GM19463 (cell line): ENCODE data around the gene ZCCHC8.
A peak's percentile ranks its signal among the peaks of the same experiment; 100 is the strongest.
"Not testable (repeated sequence)": the region's sequence is repeated elsewhere in the genome, so short reads cannot be mapped to it uniquely, and the experiment has no call there.

Experiments used
- ATAC-seq: cut with Tn5 transposase; IDR thresholded peaks from one replicate; pipeline ENCODE4 v1.9.1; 2021; ENCODE audit warnings: mild to moderate bottlenecking, moderate library complexity; ENCODE audit not compliant: unreplicated experiment

The ZCCHC8 gene

DNA sequence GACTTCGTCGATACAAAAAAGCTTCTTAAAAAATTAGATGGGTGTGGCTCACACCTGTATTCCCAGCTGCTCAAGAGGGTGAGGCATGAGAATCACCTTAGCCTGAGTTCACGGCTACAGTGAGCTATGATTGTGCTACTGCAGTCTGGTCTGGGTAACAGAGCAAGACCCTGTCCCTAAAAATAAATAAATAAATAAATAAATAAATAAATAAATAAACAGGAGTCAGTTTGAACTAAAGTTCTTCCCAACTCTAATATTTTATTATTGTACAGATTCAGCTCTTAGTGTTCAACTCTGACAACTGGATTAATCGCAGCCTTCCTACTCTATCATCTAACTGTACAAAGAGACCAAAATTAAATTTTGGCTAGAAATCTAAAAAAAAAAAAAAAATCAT lies 65.5 kb downstream of the ZCCHC8 start:
- ATAC-seq, result no peak

DNA sequence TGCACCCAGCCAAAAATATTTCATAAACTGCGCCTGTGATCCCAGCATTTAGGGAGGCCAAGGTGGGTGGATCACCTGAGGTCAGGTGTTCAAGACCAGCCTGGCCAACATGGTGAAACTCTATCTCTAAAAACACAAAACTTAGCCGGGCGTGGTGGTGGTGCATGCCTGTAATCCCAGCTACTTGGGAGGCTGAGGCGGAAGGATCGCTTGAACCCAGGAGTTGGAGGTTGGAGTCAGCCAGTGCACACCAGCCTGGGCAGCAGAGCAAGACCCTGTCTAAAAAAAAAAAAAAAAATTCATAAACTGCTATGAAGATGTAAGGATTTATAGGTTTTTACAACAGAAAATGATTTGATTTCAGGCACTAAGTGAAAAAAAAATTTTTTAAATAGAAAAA lies 71.7 kb downstream of the ZCCHC8 start:
- not testable (repeated sequence) for ATAC-seq

DNA sequence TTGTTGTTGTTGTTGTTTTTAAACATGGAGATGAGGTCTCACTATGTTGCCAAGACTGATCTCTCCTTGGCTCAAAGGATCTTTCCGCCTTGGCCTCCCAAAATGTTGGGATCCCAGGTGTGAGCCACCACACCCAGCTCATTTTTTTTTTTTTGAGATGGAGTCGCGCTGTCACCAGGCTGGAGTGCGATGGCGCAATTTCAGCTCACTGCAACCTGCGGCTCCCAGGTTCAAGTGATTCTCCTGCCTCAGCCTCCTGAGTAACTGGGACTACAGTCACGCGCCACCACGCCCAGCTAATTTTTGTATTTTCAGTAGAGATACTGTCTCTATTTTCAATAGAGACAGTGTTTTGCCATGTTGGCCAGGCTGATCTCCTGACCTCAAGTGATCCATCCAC lies 73.3 kb downstream of the ZCCHC8 start:
- no peak for ATAC-seq

DNA sequence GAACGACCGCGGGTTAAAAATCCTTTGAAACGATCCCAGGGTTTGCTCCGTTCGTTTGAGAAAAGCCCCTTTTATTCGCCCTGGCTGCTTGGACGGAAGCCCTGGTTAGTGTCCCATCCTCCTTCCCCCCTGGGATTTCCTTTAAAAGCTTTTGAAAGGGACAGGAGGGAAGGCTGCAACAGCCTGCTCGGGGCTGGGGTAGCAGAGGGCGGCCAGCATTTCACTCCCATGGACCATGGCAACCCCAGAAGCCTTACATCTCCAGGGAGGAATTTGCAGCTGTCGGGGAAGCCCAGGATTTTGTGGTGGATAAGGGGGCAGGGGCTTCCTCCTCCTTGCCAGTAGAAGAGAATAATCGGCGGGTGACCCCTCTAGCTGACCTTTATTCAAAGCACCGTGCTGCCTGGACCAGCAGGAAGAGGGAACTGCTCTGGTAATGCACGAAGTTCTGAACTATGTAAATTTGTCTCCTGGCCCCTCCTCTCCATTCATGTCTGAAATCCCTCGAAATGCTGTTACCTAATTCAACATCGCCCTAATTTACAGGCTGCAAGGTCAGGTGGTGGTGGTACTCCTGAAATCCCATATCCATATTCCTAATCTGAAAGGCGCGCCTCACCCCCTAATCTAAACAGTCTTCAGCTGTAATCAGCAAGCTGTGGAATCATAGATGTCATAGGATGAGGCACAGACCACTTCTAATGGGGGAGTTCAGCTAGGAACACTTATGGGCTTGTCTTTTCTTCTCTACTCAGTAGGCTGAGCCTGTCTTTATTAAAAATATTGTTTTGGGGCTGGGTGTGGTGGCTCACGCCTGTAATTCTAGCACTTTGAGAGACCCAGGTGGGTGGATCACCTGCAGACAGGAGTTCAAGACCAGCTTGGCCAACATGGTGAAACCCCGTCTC lies 77.2 kb downstream of the ZCCHC8 start:
- ATAC-seq, result no peak

DNA sequence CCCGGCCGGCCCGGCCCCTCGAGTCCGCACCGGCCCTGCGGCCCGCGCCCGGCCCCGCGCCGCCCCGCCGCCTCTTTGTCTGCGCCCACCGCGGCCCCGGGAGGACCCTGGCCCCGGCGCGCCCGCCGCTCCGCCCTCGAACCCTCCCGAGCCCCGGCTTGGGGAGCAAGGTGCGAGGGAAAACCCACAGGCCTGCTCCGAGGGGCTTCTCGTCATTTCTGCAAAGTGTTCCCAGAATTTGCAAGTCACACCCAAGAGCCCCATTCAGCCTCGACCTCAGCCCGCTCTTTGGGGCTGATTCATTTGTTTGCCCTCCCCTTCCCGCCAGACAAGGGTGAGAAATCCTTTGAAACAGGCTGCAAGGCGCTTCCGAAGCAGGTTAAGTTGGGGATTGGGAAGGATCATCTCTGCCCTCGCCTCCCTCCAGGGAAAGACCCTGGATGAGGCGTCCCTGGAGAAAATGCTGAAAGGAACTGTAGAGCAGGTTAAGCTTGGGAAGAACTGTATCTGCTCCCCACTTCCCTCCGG lies 77.9 kb downstream of the ZCCHC8 start:
- ATAC-seq, result no peak

DNA sequence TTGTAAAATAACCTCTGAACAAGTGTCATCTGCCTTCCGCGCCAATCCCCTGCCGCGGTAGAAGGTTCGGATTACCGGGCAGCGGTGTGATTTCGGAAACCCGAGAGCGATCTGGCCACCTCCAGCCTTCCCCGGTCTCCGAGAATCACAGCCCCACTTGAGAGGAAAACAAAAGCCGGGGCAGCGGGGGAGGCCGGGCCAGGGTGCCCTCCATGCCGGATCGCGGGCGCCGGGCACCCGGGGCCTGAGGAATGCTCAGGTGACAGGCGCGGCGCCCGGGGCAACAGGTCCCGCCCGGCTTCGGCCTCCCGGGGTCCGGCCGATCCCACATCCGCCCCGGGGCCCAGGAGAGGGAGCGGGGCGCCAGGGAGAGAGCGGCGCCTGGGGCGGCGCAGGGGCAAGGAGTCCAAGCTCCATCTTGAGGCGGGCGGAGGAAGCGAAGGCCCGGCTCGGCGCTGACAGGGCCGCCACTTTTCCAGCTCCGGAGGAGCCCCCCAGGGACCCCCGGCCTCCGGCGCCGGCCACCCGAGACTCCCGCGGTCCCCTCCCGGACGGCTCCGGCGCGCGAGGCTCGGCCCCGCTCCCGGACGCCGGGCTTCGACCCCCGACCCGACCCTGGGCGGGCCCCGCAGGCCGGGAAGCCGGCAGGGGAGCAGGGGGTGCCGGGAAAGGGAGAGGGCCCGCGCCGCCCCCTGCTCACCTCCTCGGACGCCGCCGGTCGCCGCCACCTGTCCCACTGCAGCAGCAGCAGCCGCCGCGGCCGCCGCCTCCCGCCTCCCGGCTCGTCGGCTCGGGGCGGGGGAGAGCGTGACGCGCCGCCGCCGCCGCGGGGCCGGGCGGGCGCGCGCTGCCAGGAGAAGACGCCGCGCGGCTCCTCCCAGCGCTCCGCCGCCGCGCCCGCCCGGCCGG lies 78.7 kb downstream of the ZCCHC8 start, which contains the start of gene CLIP1:
Gene CLIP1 (minus strand): TSS at position 849 of the 909 bp plus-strand sequence. CDS start 42,217 bp downstream, outside the sequence.
- peak; percentile 68 for ATAC-seq
